HepG2 (cell line): ENCODE data around the gene RRAS.

Source experiments
- ATAD3A ChIP-seq: sonication (generic); formaldehyde crosslinking; IDR thresholded peaks from 2 replicates; pipeline ENCODE4 v1.4.0; 2020; ENCODE audit warnings: missing genetic modification reagents
- CHD2 ChIP-seq: IDR thresholded peaks from 2 replicates; pipeline ENCODE4 v1.6.1; 2011; ENCODE audit warnings: low read depth, low read length, improper control_type of control experiment
- CTCF ChIP-seq: sonication (generic); formaldehyde crosslinking; IDR thresholded peaks from 2 replicates; pipeline ENCODE4 v1.5.0; 2020; ENCODE audit warnings: mild to moderate bottlenecking, missing genetic modification reagents, moderate library complexity
- FOXM1 ChIP-seq: sonication (generic); formaldehyde crosslinking; IDR thresholded peaks from 2 replicates; pipeline ENCODE4 v1.5.0; 2020; ENCODE audit warnings: missing genetic modification reagents
- JUNB ChIP-seq: sonication (generic); formaldehyde crosslinking; IDR thresholded peaks from 2 replicates; pipeline ENCODE4 v1.8.0; 2022; ENCODE audit warnings: missing genetic modification reagents, mild to moderate bottlenecking, borderline replicate concordance
- KDM5A ChIP-seq: fragments of 200-600 bp; sonication (generic); IDR thresholded peaks from 2 replicates; pipeline ENCODE4 v1.7.0; 2018; ENCODE audit warnings: antibody characterized with exemption, mild to moderate bottlenecking, low read length, borderline replicate concordance
- NRL ChIP-seq: sonication (generic); formaldehyde crosslinking; IDR thresholded peaks from 2 replicates; pipeline ENCODE4 v1.5.0; 2020; ENCODE audit warnings: missing genetic modification reagents, mild to moderate bottlenecking, moderate library complexity, borderline replicate concordance
- RFX5 ChIP-seq: IDR thresholded peaks from 2 replicates; pipeline ENCODE4 v1.6.1; 2011; ENCODE audit warnings: low read depth, low read length, improper control_type of control experiment
- ZNF773 ChIP-seq: sonication (generic); formaldehyde crosslinking; IDR thresholded peaks from 2 replicates; pipeline ENCODE4 v1.4.0; 2020; ENCODE audit warnings: missing genetic modification reagents, borderline replicate concordance
- ZNF777 ChIP-seq: sonication (generic); formaldehyde crosslinking; IDR thresholded peaks from 2 replicates; pipeline ENCODE4 v1.4.0; 2020; ENCODE audit warnings: missing genetic modification reagents
- ZNF841 ChIP-seq: sonication (generic); formaldehyde crosslinking; IDR thresholded peaks from 2 replicates; pipeline ENCODE4 v1.8.1; 2023; ENCODE audit warnings: missing genetic modification reagents, borderline replicate concordance
- TF ChIP-seq, protein P1 (sequence below): IDR thresholded peaks from 2 replicates; pipeline ENCODE4 v1.4.0; 2020; ENCODE audit warnings: mild to moderate bottlenecking, missing genetic modification reagents

- TF ChIP-seq ZNF773 (no peak), FOXM1 (CRISPR knock-in tag) (no peak), ATAD3A (CRISPR knock-in tag) (no peak), JUNB (CRISPR knock-in tag) (no peak), RFX5 (no peak), CTCF (CRISPR knock-in tag) (no peak), CHD2 (no peak), ZNF777 (CRISPR knock-in tag) (no peak), NRL (CRISPR knock-in tag) (no peak), KDM5A (no peak), ZNF841 (CRISPR knock-in tag) (no peak)
- TF ChIP-seq, protein P1, sequence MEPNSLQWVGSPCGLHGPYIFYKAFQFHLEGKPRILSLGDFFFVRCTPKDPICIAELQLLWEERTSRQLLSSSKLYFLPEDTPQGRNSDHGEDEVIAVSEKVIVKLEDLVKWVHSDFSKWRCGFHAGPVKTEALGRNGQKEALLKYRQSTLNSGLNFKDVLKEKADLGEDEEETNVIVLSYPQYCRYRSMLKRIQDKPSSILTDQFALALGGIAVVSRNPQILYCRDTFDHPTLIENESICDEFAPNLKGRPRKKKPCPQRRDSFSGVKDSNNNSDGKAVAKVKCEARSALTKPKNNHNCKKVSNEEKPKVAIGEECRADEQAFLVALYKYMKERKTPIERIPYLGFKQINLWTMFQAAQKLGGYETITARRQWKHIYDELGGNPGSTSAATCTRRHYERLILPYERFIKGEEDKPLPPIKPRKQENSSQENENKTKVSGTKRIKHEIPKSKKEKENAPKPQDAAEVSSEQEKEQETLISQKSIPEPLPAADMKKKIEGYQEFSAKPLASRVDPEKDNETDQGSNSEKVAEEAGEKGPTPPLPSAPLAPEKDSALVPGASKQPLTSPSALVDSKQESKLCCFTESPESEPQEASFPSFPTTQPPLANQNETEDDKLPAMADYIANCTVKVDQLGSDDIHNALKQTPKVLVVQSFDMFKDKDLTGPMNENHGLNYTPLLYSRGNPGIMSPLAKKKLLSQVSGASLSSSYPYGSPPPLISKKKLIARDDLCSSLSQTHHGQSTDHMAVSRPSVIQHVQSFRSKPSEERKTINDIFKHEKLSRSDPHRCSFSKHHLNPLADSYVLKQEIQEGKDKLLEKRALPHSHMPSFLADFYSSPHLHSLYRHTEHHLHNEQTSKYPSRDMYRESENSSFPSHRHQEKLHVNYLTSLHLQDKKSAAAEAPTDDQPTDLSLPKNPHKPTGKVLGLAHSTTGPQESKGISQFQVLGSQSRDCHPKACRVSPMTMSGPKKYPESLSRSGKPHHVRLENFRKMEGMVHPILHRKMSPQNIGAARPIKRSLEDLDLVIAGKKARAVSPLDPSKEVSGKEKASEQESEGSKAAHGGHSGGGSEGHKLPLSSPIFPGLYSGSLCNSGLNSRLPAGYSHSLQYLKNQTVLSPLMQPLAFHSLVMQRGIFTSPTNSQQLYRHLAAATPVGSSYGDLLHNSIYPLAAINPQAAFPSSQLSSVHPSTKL (CRISPR knock-in tag) = no peak
Measured at GRCh38 chr19:49653466-49653806, 13.5 kb upstream of the RRAS start.
